Stomach smooth muscle (tissue), 2 donors: Measurements from ENCODE around the gene TBC1D2.

Experiments used
- H3K27ac ChIP-seq: one replicate; pipeline ENCODE4 v1.7.0; 2013; ENCODE audit warnings: mild to moderate bottlenecking, low read length, inconsistent platforms
- H3K27me3 ChIP-seq, 2 donors: one replicate each; pipeline ENCODE4 v1.7.0; 2013; ENCODE audit warnings: low read length in 2 of 2; ENCODE audit not compliant: insufficient read depth in 2 of 2, control insufficient read depth in 1 of 2
- H3K36me3 ChIP-seq, 2 donors: one replicate each; pipeline ENCODE4 v1.7.0; 2013; ENCODE audit warnings: low read length in 2 of 2; ENCODE audit not compliant: control insufficient read depth in 2 of 2, insufficient read depth in 2 of 2
- H3K4me1 ChIP-seq: one replicate; pipeline ENCODE4 v1.7.0; 2013; ENCODE audit warnings: low read length; ENCODE audit not compliant: control insufficient read depth, insufficient read depth
- H3K4me3 ChIP-seq, 2 donors: one replicate each; pipeline ENCODE4 v1.7.0; 2013; ENCODE audit warnings: low read length in 2 of 2
- H3K9ac ChIP-seq, 2 donors: one replicate each; pipeline ENCODE4 v1.7.0; 2013; ENCODE audit warnings: low read length in 2 of 2, mild to moderate bottlenecking in 1 of 2
- H3K9me3 ChIP-seq, 2 donors: one replicate each; pipeline ENCODE4 v1.7.0; 2013; ENCODE audit warnings: low read length in 2 of 2; ENCODE audit not compliant: control insufficient read depth in 2 of 2
- donor health status: healthy.
- donor health status: Pancreatic carcinoma.

Gene TBC1D2

DNA sequence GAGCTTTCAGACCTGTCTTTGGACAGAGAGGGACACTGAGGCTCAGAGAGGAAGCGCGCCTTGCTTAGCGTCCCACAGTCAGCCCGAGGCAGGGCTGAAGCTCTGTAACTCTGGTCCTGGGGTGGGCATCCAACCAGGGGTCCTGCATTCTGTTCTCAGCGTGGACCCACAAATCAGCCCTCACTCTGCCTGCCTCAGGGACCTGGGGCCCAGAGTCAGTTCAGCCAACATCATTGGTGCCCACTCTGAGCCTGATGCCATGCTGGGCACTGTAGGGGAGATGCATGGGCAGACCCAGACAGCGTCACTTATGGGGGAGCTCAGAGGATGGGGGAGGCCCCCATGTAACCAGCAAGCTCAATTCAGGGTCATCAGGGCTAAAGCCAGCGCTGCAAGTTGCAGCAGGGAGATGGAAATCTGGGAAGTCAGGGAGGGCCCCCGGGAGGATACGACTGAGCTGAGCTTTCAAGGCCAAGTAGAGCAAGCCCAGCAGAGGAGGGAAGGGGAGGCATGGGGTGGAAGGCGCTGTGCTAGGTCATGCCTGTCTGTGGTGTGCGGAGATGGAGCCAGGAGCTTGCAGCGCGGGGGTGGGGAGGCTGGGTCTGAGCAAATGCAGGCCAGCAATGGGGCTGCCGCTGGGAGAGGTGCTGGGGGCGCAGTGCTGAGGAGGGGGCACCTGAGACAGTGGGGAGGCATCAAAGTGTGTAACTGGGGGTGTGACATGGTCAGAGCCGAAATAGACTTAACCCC, 84.1 kb downstream of the TBC1D2 start:
- H3K27ac ChIP-seq: no peak overlapping the region
- H3K27me3 ChIP-seq: peaks cover 0 to 4% of the 10 kb centered on the region in 2 donors
- H3K36me3 ChIP-seq: no peaks in the 10 kb centered on the region
- no peak overlapping the region for H3K4me3 ChIP-seq
- no peaks in the 10 kb centered on the region for H3K9me3 ChIP-seq
- no peak overlapping the region for H3K9ac ChIP-seq
- H3K4me1 ChIP-seq: no peaks in the 10 kb centered on the region

DNA sequence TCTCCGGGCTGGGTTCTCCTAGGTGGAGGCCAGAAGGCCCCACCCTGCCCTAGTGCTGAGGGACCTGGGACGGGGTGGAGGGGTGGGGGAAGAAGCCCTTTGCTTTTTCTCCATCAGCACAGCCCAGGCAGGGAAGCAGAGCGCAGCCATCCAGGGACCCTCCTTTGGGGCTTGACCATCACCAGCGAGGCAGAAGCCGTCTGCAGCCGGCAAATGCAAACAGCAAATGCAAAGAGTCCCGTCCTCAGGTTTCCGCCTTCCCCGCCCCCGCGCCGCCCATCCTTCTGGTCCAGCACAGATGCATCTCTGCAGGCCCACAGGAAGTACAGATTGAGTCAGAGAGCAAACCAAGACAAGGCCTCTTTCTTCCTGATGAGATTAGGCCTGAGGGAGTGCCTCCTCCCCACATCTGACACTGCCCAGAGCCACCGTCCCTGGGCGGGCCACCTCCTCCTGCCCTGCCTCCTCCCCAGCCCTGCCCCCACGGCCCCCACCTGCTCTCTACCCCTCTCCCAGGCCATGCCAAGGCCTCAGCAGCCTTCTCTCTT, 86.4 kb downstream of the TBC1D2 start:
- no peaks in the 10 kb centered on the region for H3K4me1 ChIP-seq
- H3K27ac ChIP-seq: no peak overlapping the region
- no peak overlapping the region for H3K4me3 ChIP-seq
- peaks cover 0 to 4% of the 10 kb centered on the region in 2 donors for H3K27me3 ChIP-seq
- no peak overlapping the region for H3K9ac ChIP-seq
- no peaks in the 10 kb centered on the region for H3K9me3 ChIP-seq
- no peaks in the 10 kb centered on the region for H3K36me3 ChIP-seq

DNA sequence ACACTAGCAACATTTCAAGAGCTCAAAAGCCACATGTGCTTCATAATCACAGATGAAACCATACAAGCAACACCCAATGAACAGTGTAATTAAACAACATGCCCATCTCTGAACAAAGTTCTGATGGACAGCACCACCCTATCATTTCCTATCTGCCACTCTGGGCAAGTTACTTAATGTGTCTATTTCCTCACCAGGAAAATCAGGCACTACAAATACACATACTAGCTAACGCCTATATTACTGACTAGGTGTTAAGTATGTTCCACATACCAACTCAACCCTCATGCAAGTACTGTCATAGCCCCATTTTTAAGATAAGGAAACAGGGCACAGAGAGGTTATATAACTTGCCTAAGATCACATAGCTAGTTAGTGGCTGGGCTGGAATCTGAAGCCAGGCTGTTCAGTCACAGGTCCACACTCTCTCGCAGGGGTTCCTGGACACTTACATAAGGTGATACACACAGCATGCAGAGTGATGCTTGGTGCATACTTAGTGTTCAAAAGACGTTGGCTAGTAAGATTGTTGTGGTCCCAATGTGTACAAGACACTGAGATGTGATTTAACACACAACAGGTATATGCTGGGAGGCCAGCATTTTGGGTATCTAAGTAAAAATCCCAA, 87.2 kb downstream of the TBC1D2 start:
- Histone ChIP-seq H3K36me3 (no peaks in the 10 kb centered on the region), H3K27me3 (peaks cover 0 to 4% of the 10 kb centered on the region in 2 donors), H3K4me3 (no peak overlapping the region), H3K9me3 (no peaks in the 10 kb centered on the region), H3K27ac (no peak overlapping the region), H3K4me1 (no peaks in the 10 kb centered on the region), H3K9ac (no peak overlapping the region)

DNA sequence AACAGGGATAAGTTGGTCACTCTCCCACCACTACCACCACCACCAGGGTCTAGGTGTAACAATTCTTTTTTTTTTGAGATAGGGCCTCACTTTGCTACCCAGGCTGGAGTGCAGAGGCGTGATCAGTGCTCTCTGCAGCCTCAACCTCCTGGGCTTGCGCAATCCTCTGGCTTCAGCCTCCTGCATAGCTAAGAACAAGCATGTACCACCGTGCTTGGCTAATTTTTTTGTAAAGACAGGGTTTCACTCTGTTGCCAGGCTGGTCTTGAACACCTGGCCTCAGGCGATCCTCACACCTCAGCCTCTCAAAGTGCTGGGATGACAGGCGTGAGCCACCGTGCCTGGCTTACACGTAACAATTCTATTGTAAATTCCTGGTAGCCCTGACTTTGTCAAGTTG, 90.5 kb downstream of the TBC1D2 start:
- no peak overlapping the region for H3K27ac ChIP-seq

DNA sequence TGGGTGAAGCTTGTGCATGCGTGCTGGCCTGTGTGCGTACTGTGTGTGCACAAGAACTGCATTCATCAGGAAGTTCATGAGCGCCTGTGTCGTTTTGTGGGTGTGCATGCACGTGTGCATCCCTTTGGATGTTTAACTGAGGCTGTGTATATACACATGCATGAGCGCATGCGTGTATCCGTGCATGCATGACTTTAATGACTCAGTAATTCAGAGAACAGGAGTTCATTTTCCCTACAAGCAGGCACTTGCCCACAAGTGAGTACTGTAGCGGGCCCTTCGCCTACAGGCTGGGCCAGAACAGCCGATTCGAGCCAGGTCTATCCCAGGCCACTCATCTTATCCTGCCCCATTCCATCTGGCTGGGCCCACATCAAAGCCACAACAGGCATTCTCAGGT, 92.8 kb downstream of the TBC1D2 start:
- Histone ChIP-seq H3K4me3 (no peak overlapping the region), H3K9ac (no peak overlapping the region), H3K9me3 (no peaks in the 10 kb centered on the region), H3K36me3 (no peaks in the 10 kb centered on the region), H3K27me3 (no peaks in the 10 kb centered on the region), H3K4me1 (no peaks in the 10 kb centered on the region), H3K27ac (no peak overlapping the region)

More for the DNA sequence above, 90.5 kb downstream of the TBC1D2 start:
- Histone ChIP-seq H3K27me3 (no peaks in the 10 kb centered on the region), H3K4me1 (no peaks in the 10 kb centered on the region), H3K9me3 (no peaks in the 10 kb centered on the region), H3K9ac (no peak overlapping the region), H3K4me3 (no peak overlapping the region), H3K36me3 (no peaks in the 10 kb centered on the region)

DNA sequence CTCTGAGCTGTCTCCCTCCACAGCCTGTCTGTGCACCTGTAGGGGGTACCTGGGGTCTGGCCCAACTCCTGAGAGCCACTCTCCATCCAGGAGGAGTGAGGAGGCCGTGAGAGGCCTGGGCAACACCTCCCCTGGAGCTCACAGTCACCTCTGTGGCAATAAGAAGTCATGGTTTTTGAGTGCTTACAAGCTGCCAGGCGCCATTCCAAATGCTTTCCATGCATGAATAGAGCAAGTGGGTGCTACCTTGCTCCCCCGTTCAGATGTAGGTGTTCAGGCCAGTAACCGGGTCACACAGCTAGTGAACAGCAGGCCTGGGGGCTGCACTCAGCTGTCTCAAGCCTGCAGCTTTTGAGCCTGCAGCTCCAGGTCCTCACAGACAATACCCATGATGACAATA, 93.6 kb downstream of the TBC1D2 start:
- no peaks in the 10 kb centered on the region for H3K27me3 ChIP-seq
- no peak overlapping the region for H3K4me3 ChIP-seq
- H3K27ac ChIP-seq: no peak overlapping the region
- H3K9ac ChIP-seq: no peak overlapping the region
- no peaks in the 10 kb centered on the region for H3K4me1 ChIP-seq
- no peaks in the 10 kb centered on the region for H3K9me3 ChIP-seq
- no peaks in the 10 kb centered on the region for H3K36me3 ChIP-seq

DNA sequence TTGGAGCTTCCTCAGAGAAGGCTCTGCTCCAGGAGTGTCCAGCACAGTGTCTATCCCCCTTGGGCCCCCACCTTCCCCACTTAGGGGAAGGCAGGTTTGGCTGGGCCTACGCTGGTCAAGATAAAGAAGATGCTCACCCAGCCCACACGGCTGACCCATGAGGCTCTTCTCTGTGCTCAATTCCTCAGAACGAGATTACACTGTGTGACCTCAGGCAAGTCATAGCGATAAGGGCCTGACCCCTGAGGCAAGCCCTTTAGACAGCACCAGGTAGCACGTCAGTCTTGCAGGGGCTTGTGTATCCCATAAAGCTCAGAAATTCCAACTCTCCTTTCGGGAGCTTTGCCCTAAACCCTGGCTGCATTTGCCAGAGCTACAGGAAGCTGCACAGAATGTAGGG, 95.7 kb downstream of the TBC1D2 start:
- H3K4me1 ChIP-seq: no peaks in the 10 kb centered on the region
- H3K36me3 ChIP-seq: no peaks in the 10 kb centered on the region
- H3K27me3 ChIP-seq: no peaks in the 10 kb centered on the region
- no peaks in the 10 kb centered on the region for H3K9me3 ChIP-seq
- no peak overlapping the region for H3K4me3 ChIP-seq
- H3K9ac ChIP-seq: no peak overlapping the region
- no peak overlapping the region for H3K27ac ChIP-seq

DNA sequence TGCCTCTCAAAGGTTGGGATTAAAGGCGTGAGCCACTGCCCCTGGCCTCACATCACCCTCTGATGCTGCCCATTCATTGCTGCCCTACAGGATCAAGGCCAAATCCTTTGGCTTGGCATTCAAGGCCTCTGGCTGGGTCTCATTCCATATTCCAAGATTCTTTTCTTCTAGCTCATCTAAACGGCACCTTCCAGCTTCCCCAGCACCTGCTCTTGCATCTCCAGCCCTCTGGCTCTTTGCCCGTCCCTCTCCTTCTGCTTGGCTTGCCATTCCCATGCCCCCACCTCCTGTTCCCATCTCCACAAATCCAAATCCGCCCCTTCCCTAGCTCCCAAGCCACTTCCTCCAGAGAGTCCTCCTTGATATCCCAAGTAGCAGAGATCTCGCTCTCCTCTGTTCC, 96.1 kb downstream of the TBC1D2 start:
- Histone ChIP-seq H3K27ac (no peak overlapping the region), H3K36me3 (no peaks in the 10 kb centered on the region), H3K27me3 (no peaks in the 10 kb centered on the region), H3K4me3 (no peak overlapping the region), H3K4me1 (no peaks in the 10 kb centered on the region), H3K9me3 (no peaks in the 10 kb centered on the region), H3K9ac (no peak overlapping the region)

DNA sequence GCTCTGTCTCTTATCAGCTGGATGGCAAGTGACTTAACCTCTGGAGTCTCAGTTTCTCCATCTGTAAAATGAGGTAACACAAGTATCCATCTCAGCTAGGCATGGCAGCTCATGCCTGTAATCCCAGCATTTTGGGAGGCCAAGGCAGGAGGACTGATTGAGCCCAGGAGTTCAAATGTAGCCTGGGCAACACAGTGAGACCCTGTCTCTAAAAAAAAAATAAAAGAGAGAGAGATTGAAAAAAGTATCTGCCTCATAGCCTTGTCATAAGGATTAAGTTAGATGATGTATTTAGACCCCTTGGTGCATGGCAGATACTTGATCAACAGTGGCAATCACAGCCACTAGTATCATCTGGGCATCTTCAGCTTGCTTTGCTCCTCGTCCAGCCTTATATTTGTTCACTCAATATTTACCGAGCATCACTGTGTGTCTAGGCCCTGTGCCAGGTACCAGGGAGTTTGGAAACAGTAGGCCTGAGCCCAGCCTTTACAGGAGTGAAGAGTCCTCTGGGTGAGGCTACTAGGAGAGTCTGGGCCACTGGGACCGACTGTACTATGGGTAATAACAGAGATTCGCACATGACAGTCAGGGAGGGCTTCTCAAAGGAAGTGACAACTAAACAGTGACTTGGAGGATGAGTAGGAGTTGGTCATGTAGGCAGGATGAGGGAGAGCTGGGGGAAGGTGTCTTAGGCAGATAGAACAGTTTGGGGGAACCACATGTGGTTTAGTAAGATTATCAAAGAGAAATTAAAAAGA, 97.2 kb downstream of the TBC1D2 start:
- Histone ChIP-seq H3K9me3 (no peaks in the 10 kb centered on the region), H3K4me1 (no peaks in the 10 kb centered on the region), H3K9ac (no peak overlapping the region), H3K36me3 (no peaks in the 10 kb centered on the region), H3K4me3 (no peak overlapping the region), H3K27me3 (no peaks in the 10 kb centered on the region), H3K27ac (no peak overlapping the region)

DNA sequence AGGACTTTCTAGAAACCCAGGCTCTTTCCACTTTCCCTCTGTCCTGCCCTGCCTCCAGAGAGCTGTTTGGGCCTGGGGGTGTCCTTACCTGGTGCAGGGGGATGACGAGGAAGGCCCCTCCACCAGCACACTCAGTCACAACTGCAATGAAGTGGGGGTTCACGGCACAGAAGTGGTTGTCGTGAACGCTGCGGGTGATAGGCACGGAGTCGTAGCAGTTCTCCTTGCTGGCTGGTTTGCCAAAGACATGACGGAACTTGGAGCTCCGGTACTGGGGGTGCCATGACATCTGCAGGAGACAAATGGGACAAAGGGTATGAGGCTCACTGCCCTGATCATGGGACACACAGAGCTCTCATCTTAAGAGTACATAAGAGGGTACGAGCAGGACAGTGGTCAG, 98.1 kb downstream of the TBC1D2 start:
- Histone ChIP-seq H3K27ac (no peak overlapping the region), H3K9ac (no peak overlapping the region), H3K4me1 (no peaks in the 10 kb centered on the region)

More for the DNA sequence above, 98.1 kb downstream of the TBC1D2 start:
- H3K9me3 ChIP-seq: no peaks in the 10 kb centered on the region
- H3K4me3 ChIP-seq: no peak overlapping the region
- no peaks in the 10 kb centered on the region for H3K27me3 ChIP-seq
- H3K36me3 ChIP-seq: no peaks in the 10 kb centered on the region
